K562 (cell line): ENCODE results near the gene EEPD1.

Experiments
- CTBP1 ChIP-seq: fragments of 450-650 bp; IDR thresholded peaks from 2 replicates; pipeline ENCODE4 v1.6.1; 2016; ENCODE audit warnings: borderline replicate concordance
- EZH2 ChIP-seq: IDR thresholded peaks from 2 replicates; pipeline ENCODE4 v1.6.1; 2012; ENCODE audit warnings: low read depth, mild to moderate bottlenecking, inconsistent platforms, low read length, borderline replicate concordance
- MITF ChIP-seq: IDR thresholded peaks from 2 replicates; pipeline ENCODE4 v1.6.1; 2014; ENCODE audit warnings: antibody characterized with exemption
- PHF20 ChIP-seq: fragments of 450-650 bp; IDR thresholded peaks from 2 replicates; pipeline ENCODE4 v1.6.1; 2018; ENCODE audit not compliant: partially characterized antibody
- USF2 ChIP-seq: sonication (generic); formaldehyde crosslinking; IDR thresholded peaks from 2 replicates; pipeline ENCODE4 v1.5.0; 2020; ENCODE audit warnings: missing genetic modification reagents
- ZFX ChIP-seq: sonication (generic); formaldehyde crosslinking; IDR thresholded peaks from 2 replicates; pipeline ENCODE4 v1.8.0; 2022; ENCODE audit warnings: mild to moderate bottlenecking, missing genetic modification reagents, moderate library complexity
- ZKSCAN8 ChIP-seq: fragments of 200-800 bp; sonication (Bioruptor generic); IDR thresholded peaks from 2 replicates; pipeline ENCODE4 v1.6.1; 2016; ENCODE audit warnings: missing genetic modification characterization, missing compliant biosample characterization
- ZNF24 ChIP-seq: fragments of 450-650 bp; IDR thresholded peaks from 2 replicates; pipeline ENCODE4 v1.6.1; 2016
- ZSCAN32 ChIP-seq: fragments of 450-650 bp; formaldehyde crosslinking; IDR thresholded peaks from 2 replicates; pipeline ENCODE4 v1.4.0; 2020; ENCODE audit warnings: mild to moderate bottlenecking, moderate library complexity
- TF ChIP-seq, protein P1 (sequence below), 3 experiments: IDR thresholded peaks in 2 of 3; conservative IDR thresholded peaks in 1 of 3; 2 replicates each; pipeline ENCODE4 v1.5.1; 2011 to 2012; ENCODE audit warnings: low read length in 3 of 3, mild to moderate bottlenecking in 3 of 3, control low read depth in 2 of 3, improper control_type of control experiment in 1 of 3, inconsistent platforms in 1 of 3, low read depth in 1 of 3, mixed read lengths in 1 of 3, moderate library complexity in 1 of 3; ENCODE audit not compliant: insufficient read depth in 2 of 3
- TF ChIP-seq, protein P2 (sequence below), 2 experiments: fragments of 450-650 bp; formaldehyde crosslinking in 1 of 2; IDR thresholded peaks; 2 replicates each; pipeline versions ENCODE4 v1.4.0 to v1.6.1; 2014 to 2020; ENCODE audit warnings: mild to moderate bottlenecking in 2 of 2, borderline replicate concordance in 1 of 2, low read depth in 1 of 2

GRCh38 chr7:36228039-36228438 is 75.0 kb downstream of the EEPD1 start:
- TF ChIP-seq USF2 (no peak), ZKSCAN8 (CRISPR knock-in tag) (no peak), ZFX (CRISPR knock-in tag) (no peak), ZSCAN32 (CRISPR knock-in tag) (no peak), PHF20 (no peak), CTBP1 (no peak), EZH2 (no peak), ZNF24 (no peak), MITF (no peak)
- TF ChIP-seq, protein P1, sequence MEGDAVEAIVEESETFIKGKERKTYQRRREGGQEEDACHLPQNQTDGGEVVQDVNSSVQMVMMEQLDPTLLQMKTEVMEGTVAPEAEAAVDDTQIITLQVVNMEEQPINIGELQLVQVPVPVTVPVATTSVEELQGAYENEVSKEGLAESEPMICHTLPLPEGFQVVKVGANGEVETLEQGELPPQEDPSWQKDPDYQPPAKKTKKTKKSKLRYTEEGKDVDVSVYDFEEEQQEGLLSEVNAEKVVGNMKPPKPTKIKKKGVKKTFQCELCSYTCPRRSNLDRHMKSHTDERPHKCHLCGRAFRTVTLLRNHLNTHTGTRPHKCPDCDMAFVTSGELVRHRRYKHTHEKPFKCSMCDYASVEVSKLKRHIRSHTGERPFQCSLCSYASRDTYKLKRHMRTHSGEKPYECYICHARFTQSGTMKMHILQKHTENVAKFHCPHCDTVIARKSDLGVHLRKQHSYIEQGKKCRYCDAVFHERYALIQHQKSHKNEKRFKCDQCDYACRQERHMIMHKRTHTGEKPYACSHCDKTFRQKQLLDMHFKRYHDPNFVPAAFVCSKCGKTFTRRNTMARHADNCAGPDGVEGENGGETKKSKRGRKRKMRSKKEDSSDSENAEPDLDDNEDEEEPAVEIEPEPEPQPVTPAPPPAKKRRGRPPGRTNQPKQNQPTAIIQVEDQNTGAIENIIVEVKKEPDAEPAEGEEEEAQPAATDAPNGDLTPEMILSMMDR (IDR thresholded peaks at IDR 0.05 in 2 of 3, conservative IDR thresholded peaks at IDR 0.05 in 1 of 3; ENCODE audit: insufficient read depth in 2 of 3, low read depth in 1 of 3, low read length in 3 of 3), result no peak
- TF ChIP-seq, protein P2, sequence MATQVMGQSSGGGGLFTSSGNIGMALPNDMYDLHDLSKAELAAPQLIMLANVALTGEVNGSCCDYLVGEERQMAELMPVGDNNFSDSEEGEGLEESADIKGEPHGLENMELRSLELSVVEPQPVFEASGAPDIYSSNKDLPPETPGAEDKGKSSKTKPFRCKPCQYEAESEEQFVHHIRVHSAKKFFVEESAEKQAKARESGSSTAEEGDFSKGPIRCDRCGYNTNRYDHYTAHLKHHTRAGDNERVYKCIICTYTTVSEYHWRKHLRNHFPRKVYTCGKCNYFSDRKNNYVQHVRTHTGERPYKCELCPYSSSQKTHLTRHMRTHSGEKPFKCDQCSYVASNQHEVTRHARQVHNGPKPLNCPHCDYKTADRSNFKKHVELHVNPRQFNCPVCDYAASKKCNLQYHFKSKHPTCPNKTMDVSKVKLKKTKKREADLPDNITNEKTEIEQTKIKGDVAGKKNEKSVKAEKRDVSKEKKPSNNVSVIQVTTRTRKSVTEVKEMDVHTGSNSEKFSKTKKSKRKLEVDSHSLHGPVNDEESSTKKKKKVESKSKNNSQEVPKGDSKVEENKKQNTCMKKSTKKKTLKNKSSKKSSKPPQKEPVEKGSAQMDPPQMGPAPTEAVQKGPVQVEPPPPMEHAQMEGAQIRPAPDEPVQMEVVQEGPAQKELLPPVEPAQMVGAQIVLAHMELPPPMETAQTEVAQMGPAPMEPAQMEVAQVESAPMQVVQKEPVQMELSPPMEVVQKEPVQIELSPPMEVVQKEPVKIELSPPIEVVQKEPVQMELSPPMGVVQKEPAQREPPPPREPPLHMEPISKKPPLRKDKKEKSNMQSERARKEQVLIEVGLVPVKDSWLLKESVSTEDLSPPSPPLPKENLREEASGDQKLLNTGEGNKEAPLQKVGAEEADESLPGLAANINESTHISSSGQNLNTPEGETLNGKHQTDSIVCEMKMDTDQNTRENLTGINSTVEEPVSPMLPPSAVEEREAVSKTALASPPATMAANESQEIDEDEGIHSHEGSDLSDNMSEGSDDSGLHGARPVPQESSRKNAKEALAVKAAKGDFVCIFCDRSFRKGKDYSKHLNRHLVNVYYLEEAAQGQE (IDR thresholded peaks at IDR 0.05; ENCODE audit: borderline replicate concordance), result no peak
- TF ChIP-seq, protein P2 (CRISPR knock-in tag; IDR thresholded peaks at IDR 0.05; ENCODE audit: low read depth), result no peak
